HG03442 (cell line): ENCODE results near the gene GNAL.
"Not testable (repeated sequence)": the region's sequence is repeated elsewhere in the genome, so short reads cannot be mapped to it uniquely, and the experiment has no call there.

ENCODE experiments used
- ATAC-seq: cut with Tn5 transposase; IDR thresholded peaks from one replicate; pipeline ENCODE4 v1.9.1; 2021; ENCODE audit warnings: mild to moderate bottlenecking, moderate library complexity; ENCODE audit not compliant: unreplicated experiment

The GNAL gene

DNA sequence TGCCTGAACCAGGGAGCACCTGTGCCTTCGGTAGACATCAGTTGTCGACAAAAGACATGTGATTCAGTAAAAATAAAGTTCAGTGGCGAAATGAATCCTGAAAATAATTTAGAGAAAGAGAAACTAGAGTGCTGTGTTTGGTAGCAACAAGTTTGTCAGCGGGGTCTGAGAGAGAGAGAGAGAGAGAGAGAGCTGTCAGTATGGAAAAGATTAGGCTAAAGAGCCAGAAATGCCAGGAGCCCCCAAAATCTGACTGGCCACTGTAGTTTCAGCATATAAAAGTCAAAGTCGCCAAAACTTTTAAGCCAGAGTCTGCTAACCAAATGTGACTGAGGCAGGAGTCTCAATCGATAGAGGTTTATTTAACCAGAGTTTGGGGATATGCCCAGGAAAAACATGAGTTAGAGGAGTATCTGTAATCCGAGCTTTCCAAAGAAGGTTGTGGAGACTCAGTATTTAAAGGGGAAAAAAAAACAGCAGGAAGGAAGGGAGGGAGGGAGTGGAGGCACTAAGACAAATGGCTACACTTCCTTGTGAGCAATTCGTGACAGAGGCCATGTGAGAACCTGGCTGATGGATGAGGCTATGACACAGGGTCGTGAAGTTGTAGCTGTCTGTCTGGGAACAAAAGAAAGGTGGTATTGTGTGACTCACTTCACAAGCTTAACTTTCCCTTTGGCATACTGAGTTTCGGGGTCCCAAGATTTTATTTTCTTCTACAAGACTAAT, 20.5 kb upstream of the GNAL start:
- no peak for ATAC-seq

DNA sequence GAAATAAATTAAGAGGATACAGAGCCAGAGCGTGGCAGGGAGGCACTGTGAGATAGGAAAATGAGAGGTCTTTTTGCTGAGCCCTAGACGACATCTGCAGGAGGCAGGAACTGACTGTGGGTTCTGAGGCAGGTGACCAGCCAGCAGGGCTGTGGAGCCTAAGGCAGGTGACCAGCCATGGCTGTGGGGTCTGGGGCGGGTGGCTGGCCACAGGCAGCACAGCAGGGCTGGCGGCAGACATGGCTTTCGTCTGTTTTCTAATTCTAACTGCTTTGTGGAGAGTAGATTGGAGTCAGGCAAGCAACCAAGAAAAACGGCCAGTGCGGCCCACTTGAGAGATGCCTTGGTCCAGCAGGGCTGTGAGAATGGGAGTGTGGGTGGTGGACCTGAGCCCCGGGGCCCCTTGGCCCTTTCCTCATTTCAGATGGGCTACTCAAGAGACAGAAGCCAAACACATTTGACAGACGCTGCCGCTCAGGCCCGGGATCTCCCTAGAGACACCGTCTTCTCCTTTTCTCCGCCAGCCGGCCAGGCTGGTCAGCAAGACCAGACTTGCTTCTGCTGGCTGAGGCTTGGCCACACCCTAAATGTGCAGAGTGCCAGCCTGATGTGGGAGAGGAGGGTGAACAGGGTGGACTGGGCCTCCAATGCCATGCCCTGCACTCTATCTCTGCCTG, 19.7 kb upstream of the GNAL start:
- ATAC-seq, result no peak

DNA sequence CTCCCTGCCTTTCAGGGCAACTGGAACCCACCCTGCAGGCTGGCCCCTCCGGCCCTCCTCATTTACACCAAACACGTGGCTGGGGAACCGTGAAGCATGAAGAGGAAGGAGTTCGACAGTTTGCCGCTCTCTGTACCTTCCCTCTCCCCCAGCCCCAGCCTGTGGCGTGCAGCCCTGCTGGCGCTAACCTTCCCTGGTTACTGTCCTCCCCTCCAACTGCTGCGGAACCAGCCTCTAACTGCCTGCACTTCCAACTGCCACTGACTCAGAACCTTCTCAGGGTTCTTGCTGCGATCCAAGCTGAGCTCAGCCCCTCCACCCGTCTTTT, 19.2 kb upstream of the GNAL start:
- no peak for ATAC-seq

DNA sequence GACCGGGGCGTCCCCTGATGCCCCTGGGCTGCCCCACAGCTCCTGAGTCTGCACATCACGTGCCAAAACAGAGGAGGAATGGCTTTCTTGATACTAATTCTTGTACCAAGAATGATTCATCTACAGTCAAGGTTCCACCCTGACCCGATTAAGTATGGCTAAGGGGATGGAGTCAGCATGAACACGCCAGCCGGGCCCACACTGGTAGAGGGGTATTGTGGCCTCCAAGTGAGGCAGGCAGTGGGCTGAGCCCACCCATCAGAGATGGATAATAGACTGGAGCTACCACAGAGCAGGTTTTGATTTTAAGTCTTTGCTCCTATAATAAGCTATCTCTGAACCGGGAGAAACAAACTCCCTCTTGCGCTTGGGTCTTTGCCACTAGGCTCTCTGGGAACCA, 17.9 kb upstream of the GNAL start:
- ATAC-seq, result no peak

DNA sequence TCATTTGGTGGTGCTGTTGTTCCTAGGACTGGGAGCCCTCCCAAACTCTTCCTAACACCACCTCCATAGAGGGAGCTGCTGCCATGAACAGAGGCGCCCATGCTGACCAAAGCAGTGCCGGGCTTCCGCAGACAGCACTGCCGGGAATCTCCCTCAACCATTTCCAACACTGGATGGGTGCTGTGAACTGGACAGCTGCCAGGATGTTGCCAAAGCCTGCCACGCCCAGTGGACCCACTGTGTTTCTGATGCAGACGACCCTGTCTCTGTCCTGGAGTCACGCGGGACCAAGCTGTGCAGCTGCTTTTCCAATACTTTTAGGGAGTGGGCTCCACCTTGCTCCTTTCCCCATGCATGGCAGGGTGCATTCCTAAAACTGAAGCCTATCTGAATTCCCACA, 16.9 kb upstream of the GNAL start:
- ATAC-seq, result no peak

DNA sequence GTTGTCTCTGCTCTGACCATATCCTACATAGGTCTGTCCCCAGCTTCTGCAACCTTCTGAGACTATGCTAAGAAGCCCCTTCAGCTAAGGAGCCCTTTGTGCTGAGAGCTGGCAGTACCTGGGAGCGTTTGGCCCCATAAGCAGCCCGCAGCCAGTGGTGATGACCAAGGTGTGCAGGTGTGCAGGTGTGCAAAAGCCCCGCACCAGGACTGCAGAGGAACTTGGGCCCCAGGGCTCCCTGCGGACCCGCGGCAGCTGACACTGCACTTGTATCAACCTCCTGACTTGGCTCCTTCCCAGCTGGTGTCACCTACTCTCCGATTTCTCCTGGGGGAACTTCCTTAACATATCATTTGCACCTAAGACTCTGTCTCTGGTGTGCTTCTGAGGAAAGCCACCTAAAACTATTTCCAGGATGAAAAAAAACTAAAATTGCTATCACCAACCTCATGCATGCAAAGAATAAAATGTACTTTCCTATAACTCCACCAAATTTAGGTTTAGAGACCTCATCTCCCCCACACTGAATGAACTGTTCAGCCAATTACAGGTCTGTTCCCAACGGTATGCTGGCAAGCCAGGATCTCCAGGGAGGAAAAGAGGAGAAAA, 16.1 kb upstream of the GNAL start:
- ATAC-seq, result no peak

DNA sequence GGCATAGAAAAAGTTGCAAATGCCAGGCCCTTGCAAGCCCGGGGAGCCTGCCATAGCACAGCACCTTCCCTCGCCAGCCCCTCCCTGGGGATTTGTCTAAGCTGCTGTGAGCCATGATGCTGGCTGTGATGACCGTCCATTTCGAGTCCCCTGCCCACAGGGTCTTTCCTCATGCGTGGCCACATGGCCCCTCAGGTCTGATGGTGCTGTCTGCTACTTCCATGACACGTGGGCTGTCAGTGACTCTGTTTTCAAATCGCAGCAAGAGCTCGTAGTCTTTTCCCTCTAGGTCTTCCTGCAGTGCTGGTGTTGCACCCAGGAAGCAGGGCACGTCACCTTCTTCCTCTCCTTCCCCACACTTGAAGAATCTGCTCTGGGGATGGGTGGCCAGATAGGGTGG, 15.5 kb upstream of the GNAL start:
- ATAC-seq, result no peak

DNA sequence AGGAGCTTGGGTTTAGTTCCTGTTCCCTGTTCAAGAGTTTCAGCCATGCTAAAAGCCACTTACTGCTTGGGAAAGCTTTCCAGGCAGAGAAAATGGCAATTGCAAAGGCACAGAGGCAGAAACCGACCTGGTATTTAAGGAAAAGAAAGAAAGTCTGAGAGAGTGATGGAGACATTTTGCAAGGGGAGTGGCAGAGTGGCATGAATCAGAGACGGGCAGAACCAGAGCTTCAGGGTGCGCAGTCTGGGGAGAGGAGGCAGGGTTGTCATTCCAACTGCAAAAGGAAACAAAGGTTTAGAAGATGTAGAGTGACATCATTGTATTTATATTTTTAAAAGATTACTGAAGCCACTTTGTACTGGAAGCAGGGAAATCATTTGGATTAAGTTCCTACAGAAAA, 14.9 kb upstream of the GNAL start:
- ATAC-seq, result no peak

DNA sequence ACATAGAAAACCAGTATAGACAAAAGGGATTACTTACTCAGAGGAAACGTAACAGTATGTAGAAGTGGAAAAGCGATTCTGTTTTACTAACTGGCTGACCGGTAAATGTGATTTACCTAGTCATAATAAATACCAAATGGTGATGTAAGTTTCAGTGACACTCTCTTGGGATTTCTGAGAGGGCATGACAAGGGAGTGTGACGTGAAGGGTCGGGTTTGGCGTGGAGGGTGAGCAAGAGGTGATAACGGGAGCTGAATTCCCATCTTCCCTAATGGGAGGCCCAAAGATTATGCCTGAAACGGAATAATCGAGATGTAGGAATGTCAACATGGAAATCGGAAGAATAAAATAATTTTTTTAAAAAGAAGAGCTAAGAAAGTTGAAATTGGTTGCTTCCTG, 12.7 kb upstream of the GNAL start:
- ATAC-seq, result no peak

DNA sequence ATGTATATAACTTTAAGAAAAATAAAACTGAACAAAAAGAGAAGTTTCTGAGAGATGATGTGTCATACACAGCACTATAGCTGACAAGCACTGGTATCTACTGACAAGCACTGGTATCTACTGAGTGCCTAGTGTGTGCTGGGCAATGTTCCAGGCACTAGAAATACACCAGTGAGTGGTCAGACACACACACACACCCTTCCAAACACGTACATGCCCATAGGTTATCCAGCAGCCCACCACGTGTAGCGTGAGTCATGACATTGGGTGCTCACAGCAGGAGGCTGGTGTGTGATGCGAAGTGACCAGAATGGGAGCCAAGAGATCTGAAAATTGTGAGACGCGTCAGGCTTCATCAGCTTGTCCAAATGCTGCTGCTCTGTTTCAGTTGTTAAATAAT, 12.2 kb upstream of the GNAL start:
- ATAC-seq, result no peak

DNA sequence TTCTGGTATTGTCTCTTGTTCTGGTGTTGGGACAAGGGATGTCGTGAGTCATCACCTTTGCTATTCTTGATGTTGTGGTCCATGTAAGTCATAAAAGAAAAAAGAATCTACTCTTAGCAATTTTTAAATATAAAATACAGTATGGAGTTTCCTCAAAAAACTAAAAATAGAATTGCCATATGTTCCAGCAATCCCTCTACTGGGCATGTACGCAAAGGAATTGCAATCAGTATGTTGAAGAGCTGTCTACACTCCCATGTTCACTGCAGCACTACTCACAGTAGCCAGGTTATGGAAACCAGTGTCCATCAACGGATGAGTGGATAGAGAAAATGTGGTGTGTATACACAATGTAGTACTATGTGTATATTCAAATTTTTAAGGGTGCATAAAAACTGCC, 10.9 kb upstream of the GNAL start:
- no peak for ATAC-seq

DNA sequence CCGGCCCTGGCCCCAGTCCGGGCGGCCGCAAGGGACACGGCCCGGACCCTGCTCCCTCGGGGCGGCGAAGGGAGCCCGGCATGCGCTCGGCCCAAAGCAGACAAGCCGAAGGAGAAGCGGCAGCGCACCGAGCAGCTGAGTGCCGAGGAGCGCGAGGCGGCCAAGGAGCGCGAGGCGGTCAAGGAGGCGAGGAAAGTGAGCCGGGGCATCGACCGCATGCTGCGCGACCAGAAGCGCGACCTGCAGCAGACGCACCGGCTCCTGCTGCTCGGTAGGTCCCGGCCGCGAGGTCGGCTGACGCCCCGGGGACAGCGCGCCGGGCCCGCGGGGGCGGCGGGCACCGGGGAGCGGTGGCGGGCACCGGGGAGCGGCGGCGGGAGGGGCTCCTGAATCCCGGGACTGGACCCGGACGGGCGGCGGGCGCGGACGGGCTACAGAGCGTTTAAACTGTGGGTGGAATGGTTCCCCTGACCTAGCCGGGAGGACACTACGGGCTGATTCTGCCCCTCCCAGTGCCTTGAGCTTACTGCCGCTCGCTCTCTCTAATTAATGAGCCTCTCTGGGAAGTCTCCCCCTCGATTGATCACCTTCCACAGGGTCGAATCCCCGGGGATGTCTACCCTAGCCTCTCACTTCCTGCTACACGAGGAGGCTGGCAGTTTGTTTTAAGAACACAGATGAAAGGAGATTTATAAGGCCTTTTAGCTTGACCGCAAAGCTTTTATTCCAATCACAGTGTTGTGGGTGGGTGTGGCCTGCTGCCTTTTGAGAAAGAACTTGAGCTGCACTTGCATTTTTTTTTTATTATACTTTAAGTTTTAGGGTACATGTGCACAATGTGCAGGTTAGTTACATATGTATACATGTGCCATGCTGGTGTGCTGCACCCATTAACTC, 853 bp downstream of the GNAL start:
- ATAC-seq, result no peak

DNA sequence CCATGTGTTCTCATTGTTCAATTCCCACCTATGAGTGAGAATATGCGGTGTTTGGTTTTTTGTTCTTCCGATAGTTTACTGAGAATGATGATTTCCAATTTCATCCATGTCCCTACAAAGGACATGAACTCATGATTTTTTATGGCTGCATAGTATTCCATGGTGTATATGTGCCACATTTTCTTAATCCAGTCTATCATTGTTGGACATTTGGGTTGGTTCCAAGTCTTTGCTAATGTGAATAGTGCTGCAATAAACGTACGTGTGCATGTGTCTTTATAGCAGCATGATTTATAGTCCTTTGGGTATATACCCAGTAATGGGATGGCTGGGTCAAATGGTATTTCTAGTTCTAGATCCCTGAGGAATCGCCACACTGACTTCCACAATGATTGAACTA, 1.6 kb downstream of the GNAL start:
- ATAC-seq, result not testable (repeated sequence)

DNA sequence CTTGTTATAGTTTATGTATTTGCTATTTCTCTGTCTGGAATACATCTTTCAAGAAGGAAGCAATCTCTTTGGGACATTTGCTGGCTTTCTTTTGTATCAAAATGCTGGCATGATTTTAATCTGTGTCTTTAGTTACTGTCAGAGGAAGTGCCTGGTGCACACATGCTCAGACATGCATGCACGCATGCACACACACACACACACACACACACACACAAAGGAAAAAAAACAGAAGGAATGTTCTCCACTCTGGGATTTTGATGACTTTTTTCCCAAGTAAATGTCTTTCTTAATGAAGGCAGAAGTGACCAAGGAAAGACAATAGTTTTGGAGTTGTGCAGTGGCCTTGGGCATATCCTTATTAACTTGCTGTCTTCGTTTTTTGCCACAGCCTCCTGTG, 6.7 kb downstream of the GNAL start:
- ATAC-seq, result no peak

DNA sequence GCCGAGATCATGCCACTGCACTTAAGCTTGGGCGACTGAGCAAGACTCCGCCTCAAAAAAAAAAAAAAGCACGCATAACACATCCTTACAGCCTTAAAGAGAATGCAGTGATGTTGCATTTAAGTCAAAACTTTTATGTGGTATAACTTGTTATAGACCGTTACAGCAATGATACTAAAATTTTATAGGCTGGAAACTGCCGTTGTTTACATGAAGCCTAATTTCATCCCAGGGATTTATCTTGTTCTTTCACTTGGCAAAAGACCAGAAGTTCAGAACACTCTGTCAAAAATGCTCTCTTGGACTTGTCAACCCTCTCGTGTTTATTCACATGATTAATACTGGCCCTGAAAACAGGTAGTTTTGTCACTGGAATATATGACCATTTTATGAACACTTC, 7.4 kb downstream of the GNAL start:
- ATAC-seq, result no peak

DNA sequence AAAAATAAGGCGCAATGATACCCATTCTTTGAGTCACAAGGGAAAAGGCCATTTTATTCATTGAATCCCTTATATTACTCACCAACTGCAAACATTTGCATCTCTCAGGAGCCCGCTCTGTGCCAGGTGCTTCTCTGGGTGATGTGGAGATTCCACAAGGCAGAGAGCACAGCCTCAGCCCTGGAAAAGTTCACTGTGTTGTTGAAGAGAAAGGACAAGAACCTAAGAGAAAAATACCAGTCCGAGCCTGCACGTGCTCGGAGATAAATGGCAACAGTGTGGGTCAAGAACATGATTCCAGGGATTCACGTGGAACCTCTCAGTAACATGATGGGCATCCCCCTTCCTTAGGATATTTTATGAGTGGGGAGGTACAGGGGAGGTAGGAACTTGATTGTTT, 11.8 kb downstream of the GNAL start:
- no peak for ATAC-seq

DNA sequence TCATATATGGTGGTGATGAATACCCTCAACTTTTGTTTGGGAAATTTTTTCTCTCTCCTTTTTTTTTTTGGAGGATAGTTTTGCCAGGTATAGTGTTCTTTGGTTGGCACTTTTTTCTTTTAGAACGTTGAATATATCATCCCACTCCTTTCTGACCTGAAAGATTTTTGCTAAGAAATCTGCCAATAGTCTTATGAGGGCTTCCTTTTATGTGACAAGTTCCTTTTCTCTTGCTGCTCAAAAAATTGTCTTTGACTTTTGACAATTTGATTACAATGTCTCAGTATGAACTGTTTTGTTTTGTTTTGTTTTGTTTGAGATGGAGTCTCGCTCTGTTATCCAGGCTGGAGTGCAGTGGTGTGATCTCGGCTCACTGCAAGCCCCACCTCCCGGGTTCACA, 21.5 kb downstream of the GNAL start:
- ATAC-seq, result no peak

DNA sequence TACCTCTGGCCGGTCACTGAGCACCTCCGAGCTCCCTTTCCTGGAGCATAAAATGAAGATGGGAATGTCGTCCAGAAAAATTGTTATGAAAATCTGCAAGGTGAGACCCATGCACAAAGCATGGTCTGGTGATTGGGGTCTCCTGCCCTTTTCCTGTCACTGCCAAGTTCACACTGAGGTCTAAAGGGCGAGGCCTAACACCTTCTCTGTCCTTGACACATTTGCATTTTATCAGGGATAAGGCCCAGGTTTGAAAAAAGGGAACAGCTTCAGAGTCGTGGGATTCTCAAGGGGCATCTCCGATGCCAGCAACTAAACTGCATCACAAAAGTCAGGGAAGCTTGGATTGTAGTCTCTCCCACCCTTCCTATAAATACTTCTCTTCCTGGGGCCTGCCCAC, 24.7 kb downstream of the GNAL start:
- no peak for ATAC-seq

DNA sequence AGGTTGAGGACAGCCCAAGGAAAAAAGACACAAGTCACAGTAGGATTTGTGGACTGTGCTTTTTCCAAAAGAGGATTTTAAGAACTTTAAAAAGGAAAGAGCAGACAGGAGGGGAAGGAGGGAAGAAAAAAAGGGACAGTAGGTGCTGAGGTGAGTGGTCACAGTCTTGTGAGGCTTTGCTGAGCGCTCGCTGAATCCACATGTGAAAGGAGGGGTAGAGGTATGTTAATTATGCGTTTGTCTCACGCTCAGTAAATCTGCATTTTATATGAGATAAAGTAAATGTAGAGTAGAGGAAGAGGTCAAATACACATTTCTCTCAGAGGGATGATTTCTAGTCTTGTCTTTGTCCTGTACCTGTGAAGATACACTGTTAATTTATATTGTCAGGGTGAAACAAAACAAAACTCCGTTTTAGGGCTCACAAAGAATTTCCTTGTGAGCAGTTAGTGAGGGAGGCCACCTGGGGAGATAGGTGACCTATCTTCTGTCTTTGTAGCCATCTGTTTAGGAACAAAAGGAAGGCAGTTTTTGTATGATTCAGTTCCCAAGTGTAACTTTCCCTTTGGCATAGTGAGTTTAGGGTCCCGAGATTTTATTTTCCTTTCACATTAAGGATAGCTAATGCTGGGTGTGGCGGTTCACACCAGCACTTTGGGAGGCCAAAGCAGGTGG, 25.3 kb downstream of the GNAL start:
- ATAC-seq, result no peak

DNA sequence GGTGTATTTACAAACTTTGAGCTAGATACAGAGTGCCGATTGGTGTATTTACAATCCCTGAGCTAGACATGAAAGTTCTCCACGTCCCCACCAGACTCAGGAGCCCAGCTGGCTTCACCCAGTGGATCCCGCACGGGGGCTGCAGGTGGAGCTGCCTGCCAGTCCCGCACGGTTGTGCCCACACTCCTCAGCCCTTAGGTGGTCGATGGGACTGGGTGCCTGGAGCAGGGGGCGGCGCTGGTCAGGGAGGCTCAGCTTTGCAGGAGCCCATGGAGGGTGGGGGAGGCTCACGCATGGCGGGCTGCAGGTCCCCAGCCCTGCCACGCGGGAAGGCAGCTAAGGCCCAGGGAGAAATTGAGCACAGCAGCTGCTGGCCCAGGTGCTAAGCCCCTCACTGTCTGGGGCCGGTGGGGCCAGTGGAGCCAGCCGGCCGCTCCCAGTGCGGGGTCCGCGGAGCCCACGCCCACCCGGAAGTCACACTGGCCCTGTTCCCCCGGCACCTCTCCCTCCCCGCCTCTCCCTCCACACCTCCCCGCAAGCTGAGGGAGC, 27.8 kb downstream of the GNAL start:
- not testable (repeated sequence) for ATAC-seq

DNA sequence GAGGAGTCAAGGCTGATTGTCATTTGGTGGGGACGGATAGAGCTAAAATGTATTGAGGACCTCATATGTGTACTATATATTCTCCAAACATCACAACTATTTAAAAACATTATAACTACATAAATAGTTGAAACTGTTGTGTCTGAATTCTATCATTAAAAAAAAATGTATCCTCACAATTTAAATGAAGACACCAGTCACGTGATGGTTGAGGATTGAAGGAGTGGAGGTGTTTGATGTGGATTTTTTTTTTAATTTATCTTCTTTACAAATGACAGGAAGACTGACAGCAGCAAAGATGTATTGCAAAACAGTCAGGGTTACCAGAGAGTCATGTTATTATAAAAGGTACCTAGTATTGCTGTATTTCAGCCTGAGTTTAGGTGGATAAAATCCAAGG, 30.0 kb downstream of the GNAL start:
- ATAC-seq, result no peak
